Measurements from ENCODE around the gene SEC22B.
"Not testable (repeated sequence)": the region's sequence is repeated elsewhere in the genome, so short reads cannot be mapped to it uniquely, and the experiment has no call there.

GRCh38 chr1:120111008-120111407 is 65.3 kb downstream of the SEC22B start:
- not testable (repeated sequence) for TF ChIP-seq CTCF (IDR thresholded peaks at IDR 0.05); POLR2A (IDR thresholded peaks at IDR 0.05; ENCODE audit: low read depth); POLR2AphosphoS5 (IDR thresholded peaks at IDR 0.05)
